Effector memory CD4-positive, alpha-beta T cell (primary cell): ENCODE data around the gene CFAP97D1.

ENCODE experiments used
- DNase-seq, 3 donors: peaks; one replicate each; pipeline ENCODE4 v3.0.0-alpha.2; 2020
- H3K27ac ChIP-seq: 2 replicates; pipeline ENCODE4 v1.7.0; 2013; ENCODE audit warnings: mild to moderate bottlenecking, low read length, moderate library complexity; ENCODE audit not compliant: insufficient read depth, poor library complexity, severe bottlenecking
- H3K27me3 ChIP-seq: replicated peaks from 2 replicates; pipeline ENCODE4 v1.7.0; 2013; ENCODE audit warnings: mild to moderate bottlenecking, low read length; ENCODE audit not compliant: insufficient read depth, control insufficient read depth, poor library complexity, severe bottlenecking
- H3K36me3 ChIP-seq: 2 replicates; pipeline ENCODE4 v1.7.0; 2013; ENCODE audit warnings: mild to moderate bottlenecking, low read length, moderate library complexity; ENCODE audit not compliant: control insufficient read depth, insufficient read depth
- H3K4me1 ChIP-seq: 2 replicates; pipeline ENCODE4 v1.7.0; 2013; ENCODE audit warnings: low read length, mild to moderate bottlenecking; ENCODE audit not compliant: control insufficient read depth, insufficient read depth, poor library complexity, severe bottlenecking
- H3K4me3 ChIP-seq: 2 replicates; pipeline ENCODE4 v1.7.0; 2013; ENCODE audit warnings: low read length, low read depth, mild to moderate bottlenecking; ENCODE audit not compliant: insufficient read depth, poor library complexity, severe bottlenecking
- H3K9me3 ChIP-seq: 2 replicates; pipeline ENCODE4 v1.7.0; 2013; ENCODE audit warnings: mild to moderate bottlenecking, low read length, moderate library complexity; ENCODE audit not compliant: control insufficient read depth

Gene CFAP97D1

GRCh38 chr17:43753493-43754129 lies 26.6 kb upstream of the CFAP97D1 start:
- peaks cover 3% of the 10 kb centered on the region for H3K27me3 ChIP-seq
- no peak for DNase-seq

GRCh38 chr17:43754947-43755346 lies 25.3 kb upstream of the CFAP97D1 start:
- Histone ChIP-seq H3K36me3 (no peaks in the 10 kb centered on the region), H3K27ac (no peak overlapping the region), H3K4me1 (no peaks in the 10 kb centered on the region), H3K4me3 (no peak overlapping the region), H3K9me3 (no peaks in the 10 kb centered on the region), H3K27me3 (peaks cover 3% of the 10 kb centered on the region)
- DNase-seq, result no peak

More at GRCh38 chr17:43753493-43754129, 26.6 kb upstream of the CFAP97D1 start:
- no peaks in the 10 kb centered on the region for H3K9me3 ChIP-seq
- H3K4me1 ChIP-seq, result no peaks in the 10 kb centered on the region
- no peak overlapping the region for H3K4me3 ChIP-seq
- no peak overlapping the region for H3K27ac ChIP-seq
- H3K36me3 ChIP-seq, result no peaks in the 10 kb centered on the region

- Histone ChIP-seq H3K27ac (no peak overlapping the region), H3K27me3 (peaks cover 3% of the 10 kb centered on the region), H3K36me3 (no peaks in the 10 kb centered on the region), H3K4me1 (no peaks in the 10 kb centered on the region), H3K4me3 (no peak overlapping the region), H3K9me3 (no peaks in the 10 kb centered on the region)
- no peak for DNase-seq
Observed at GRCh38 chr17:43755389-43755875, 24.8 kb upstream of the CFAP97D1 start.

GRCh38 chr17:43756201-43756600 lies 24.0 kb upstream of the CFAP97D1 start:
- DNase-seq, result no peak
- Histone ChIP-seq H3K4me3 (no peak overlapping the region), H3K27me3 (peaks cover 3% of the 10 kb centered on the region), H3K27ac (no peak overlapping the region), H3K4me1 (no peaks in the 10 kb centered on the region), H3K36me3 (no peaks in the 10 kb centered on the region), H3K9me3 (no peaks in the 10 kb centered on the region)

GRCh38 chr17:43757171-43757660 lies 23.0 kb upstream of the CFAP97D1 start:
- no peaks in the 10 kb centered on the region for H3K9me3 ChIP-seq
- peaks cover 3% of the 10 kb centered on the region for H3K27me3 ChIP-seq
- no peak overlapping the region for H3K4me3 ChIP-seq
- DNase-seq, result no peak
- H3K27ac ChIP-seq, result no peak overlapping the region
- H3K4me1 ChIP-seq, result no peaks in the 10 kb centered on the region
- H3K36me3 ChIP-seq, result no peaks in the 10 kb centered on the region

GRCh38 chr17:43758086-43758485 lies 22.1 kb upstream of the CFAP97D1 start:
- Histone ChIP-seq H3K4me1 (no peaks in the 10 kb centered on the region), H3K4me3 (no peak overlapping the region), H3K27ac (no peak overlapping the region), H3K36me3 (no peaks in the 10 kb centered on the region), H3K9me3 (no peaks in the 10 kb centered on the region), H3K27me3 (peaks cover 3% of the 10 kb centered on the region)
- no peak for DNase-seq

GRCh38 chr17:43758497-43759174 lies 21.6 kb upstream of the CFAP97D1 start, which contains the start of gene SOST:
TSS of gene SOST (minus strand) at chr17:43758791. CDS start at chr17:43758741, 50 bp downstream.
- no peak for DNase-seq
- Histone ChIP-seq H3K4me3 (no peak within 1 kb of the TSS), H3K9me3 (no peaks in the 10 kb centered on the region), H3K36me3 (no peaks in the 10 kb centered on the region), H3K27ac (no peak within 1 kb of the TSS), H3K27me3 (peaks cover 3% of the 10 kb centered on the region), H3K4me1 (no peaks in the 10 kb centered on the region)

GRCh38 chr17:43759836-43760235 lies 20.4 kb upstream of the CFAP97D1 start:
- Histone ChIP-seq H3K9me3 (no peaks in the 10 kb centered on the region), H3K4me3 (no peak overlapping the region), H3K27ac (no peak overlapping the region), H3K4me1 (no peaks in the 10 kb centered on the region), H3K27me3 (no peaks in the 10 kb centered on the region), H3K36me3 (no peaks in the 10 kb centered on the region)
- DNase-seq, result no peak

- Histone ChIP-seq H3K36me3 (no peaks in the 10 kb centered on the region), H3K4me3 (no peak overlapping the region), H3K27me3 (no peaks in the 10 kb centered on the region), H3K9me3 (no peaks in the 10 kb centered on the region), H3K27ac (no peak overlapping the region), H3K4me1 (no peaks in the 10 kb centered on the region)
- DNase-seq, result peak; percentile 71 to 79 (median 72)
Observed at GRCh38 chr17:43760254-43760852, 19.9 kb upstream of the CFAP97D1 start.
